Measurements from ENCODE around the gene TYROBP. TPM values are rescaled to one million over a fixed set of nuclear protein-coding genes. Genes with fewer than 3 reads are reported as not detected.

TYROBP gene
- total and polyA plus RNA-seq, 4 donors: 17.0 to 1,276 (median 417) TPM

DNA sequence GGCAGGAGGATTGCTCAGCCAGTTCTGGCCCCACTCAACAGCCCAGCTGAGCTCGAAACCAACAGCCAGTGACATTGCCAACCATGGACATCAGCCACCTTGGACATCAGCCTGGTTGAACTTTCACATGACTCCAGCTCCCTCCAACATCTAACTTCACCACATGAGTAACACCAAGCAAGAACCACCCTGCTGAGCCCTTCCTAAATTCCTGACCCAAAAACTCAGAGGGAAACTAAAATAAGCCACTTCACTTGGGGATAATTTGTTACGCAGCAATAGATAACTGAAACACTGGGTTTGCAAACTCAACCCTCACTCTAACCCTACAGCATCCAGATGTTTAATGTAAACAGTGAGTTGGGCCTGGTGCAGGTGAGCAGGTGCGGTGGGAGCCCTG, 17.4 kb upstream of the TYROBP start:
- Histone ChIP-seq H3K9me3 (ENCODE audit: control insufficient read depth in 4 of 4, insufficient read depth in 3 of 4, low read length in 3 of 4) (peaks cover 0 to 8% (median 0%) of the 10 kb centered on the region in 4 donors), H3K9ac (ENCODE audit: insufficient read depth in 1 of 2, low read length in 2 of 2) (no peak overlapping the region), H3K4me1 (ENCODE audit: control insufficient read depth in 5 of 5, insufficient read depth in 5 of 5, low read length in 5 of 5) (no peaks in the 10 kb centered on the region), H3K27ac (ENCODE audit: low read depth in 1 of 2, low read length in 1 of 2) (no peak overlapping the region), H3K36me3 (ENCODE audit: control insufficient read depth in 4 of 4, insufficient read depth in 4 of 4, low read length in 4 of 4) (no peaks in the 10 kb centered on the region), H3K4me3 (no peak overlapping the region), H3K27me3 (ENCODE audit: control insufficient read depth in 3 of 3, insufficient read depth in 3 of 3, low read length in 2 of 3) (no peaks in the 10 kb centered on the region)
- TF ChIP-seq, protein P1, sequence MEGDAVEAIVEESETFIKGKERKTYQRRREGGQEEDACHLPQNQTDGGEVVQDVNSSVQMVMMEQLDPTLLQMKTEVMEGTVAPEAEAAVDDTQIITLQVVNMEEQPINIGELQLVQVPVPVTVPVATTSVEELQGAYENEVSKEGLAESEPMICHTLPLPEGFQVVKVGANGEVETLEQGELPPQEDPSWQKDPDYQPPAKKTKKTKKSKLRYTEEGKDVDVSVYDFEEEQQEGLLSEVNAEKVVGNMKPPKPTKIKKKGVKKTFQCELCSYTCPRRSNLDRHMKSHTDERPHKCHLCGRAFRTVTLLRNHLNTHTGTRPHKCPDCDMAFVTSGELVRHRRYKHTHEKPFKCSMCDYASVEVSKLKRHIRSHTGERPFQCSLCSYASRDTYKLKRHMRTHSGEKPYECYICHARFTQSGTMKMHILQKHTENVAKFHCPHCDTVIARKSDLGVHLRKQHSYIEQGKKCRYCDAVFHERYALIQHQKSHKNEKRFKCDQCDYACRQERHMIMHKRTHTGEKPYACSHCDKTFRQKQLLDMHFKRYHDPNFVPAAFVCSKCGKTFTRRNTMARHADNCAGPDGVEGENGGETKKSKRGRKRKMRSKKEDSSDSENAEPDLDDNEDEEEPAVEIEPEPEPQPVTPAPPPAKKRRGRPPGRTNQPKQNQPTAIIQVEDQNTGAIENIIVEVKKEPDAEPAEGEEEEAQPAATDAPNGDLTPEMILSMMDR (IDR thresholded peaks at IDR 0.05; ENCODE audit: control extremely low read depth, extremely low read depth): no peak
- WGBS, 2 donors: 92 to 93% methylated on average over 3 of the region's 3 CpGs
- ATAC-seq (ENCODE audit: insufficient read depth, low FRiP score) (no peak), DNase-seq (no peak)

DNA sequence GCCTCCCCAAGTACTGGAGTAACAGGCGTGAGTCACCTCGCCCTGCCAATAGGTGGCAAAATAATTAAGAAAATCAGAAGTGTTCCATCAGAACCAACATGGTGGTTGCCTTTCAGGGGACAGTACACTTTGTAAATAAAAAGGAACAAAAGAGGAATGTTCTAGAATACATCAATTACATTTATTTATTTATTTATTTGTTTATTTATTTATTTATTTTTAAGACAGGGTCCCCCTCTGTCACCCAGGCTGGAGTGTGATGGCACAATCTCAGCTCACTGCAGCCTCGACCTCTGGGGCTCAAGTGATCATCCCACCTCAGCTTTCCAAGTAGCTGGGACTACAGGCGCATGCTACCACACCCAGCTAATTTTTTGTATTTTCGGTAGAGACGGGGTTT, 12.9 kb upstream of the TYROBP start:
- Histone ChIP-seq H3K27ac (ENCODE audit: low read depth in 1 of 2, low read length in 1 of 2) (no peak overlapping the region), H3K9me3 (ENCODE audit: control insufficient read depth in 4 of 4, insufficient read depth in 3 of 4, low read length in 3 of 4) (peaks cover 0 to 7% (median 0%) of the 10 kb centered on the region in 4 donors), H3K4me1 (ENCODE audit: control insufficient read depth in 5 of 5, insufficient read depth in 5 of 5, low read length in 5 of 5) (no peaks in the 10 kb centered on the region), H3K27me3 (ENCODE audit: control insufficient read depth in 3 of 3, insufficient read depth in 3 of 3, low read length in 2 of 3) (no peaks in the 10 kb centered on the region), H3K4me3 (no peak overlapping the region), H3K36me3 (ENCODE audit: control insufficient read depth in 4 of 4, insufficient read depth in 4 of 4, low read length in 4 of 4) (no peaks in the 10 kb centered on the region), H3K9ac (ENCODE audit: insufficient read depth in 1 of 2, low read length in 2 of 2) (no peak overlapping the region)
- TF ChIP-seq, protein P1 (IDR thresholded peaks at IDR 0.05; ENCODE audit: control extremely low read depth, extremely low read depth): no peak
- 85 to 86% methylated on average over 6 of the region's 6 CpGs for WGBS, 2 donors
- ATAC-seq (ENCODE audit: insufficient read depth, low FRiP score) (no peak), DNase-seq (no peak)

DNA sequence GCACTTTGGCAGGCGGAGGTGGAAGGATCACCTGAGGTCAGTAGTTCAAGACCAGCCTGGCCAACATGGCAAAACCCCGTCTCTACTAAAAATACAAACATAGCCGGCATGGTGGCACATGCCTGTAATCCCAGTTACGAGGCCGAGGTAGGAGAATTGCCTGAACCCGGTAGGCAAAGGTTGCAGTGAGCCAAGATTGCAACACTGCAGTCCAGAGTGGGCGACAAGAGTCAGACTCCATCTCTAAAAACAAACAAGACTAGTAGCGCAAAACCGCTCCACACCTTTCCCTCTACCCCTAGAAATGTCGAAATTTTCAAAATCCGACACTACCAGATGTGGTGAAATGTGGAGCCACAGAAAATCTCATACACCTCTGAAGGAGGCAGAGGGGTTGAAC, 11.2 kb upstream of the TYROBP start:
- TF ChIP-seq, protein P1 (IDR thresholded peaks at IDR 0.05; ENCODE audit: control extremely low read depth, extremely low read depth): no peak
- no peaks in the 10 kb centered on the region for H3K4me1 ChIP-seq (ENCODE audit: control insufficient read depth in 5 of 5, insufficient read depth in 5 of 5, low read length in 5 of 5)
- H3K27me3 ChIP-seq (ENCODE audit: control insufficient read depth in 3 of 3, insufficient read depth in 3 of 3, low read length in 2 of 3): no peaks in the 10 kb centered on the region
- DNase-seq (no peak), ATAC-seq (ENCODE audit: insufficient read depth, low FRiP score) (no peak)
- no peak overlapping the region for H3K4me3 ChIP-seq
- H3K9me3 ChIP-seq (ENCODE audit: control insufficient read depth in 4 of 4, insufficient read depth in 3 of 4, low read length in 3 of 4): peaks cover 0 to 1% (median 0%) of the 10 kb centered on the region in 4 donors
- 87 to 89% methylated on average over 11 of the region's 11 CpGs for WGBS, 2 donors
- no peaks in the 10 kb centered on the region for H3K36me3 ChIP-seq (ENCODE audit: control insufficient read depth in 4 of 4, insufficient read depth in 4 of 4, low read length in 4 of 4)
- no peak overlapping the region for H3K9ac ChIP-seq (ENCODE audit: insufficient read depth in 1 of 2, low read length in 2 of 2)
- no peak overlapping the region for H3K27ac ChIP-seq (ENCODE audit: low read depth in 1 of 2, low read length in 1 of 2)

DNA sequence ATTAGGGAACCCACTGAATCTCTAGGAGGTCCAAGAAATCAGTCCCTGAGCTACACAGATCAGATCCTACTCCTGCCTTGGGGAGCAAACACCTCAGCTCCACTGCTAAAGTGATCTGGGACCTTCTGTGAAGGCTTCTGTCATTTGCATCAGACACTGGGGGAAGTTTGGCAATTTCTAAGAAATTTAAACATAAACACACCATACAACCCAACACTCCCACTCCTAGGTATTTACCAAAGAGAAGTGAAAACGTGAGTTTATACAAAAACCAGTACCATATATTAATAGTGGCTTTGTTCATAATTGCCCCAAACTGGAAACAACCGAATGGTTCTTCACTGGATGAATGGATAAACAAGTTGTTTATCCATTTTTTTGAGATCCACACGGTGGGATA, 7.3 kb upstream of the TYROBP start:
- H3K9me3 ChIP-seq (ENCODE audit: control insufficient read depth in 4 of 4, insufficient read depth in 3 of 4, low read length in 3 of 4): peaks cover 0 to 1% (median 0%) of the 10 kb centered on the region in 4 donors
- no peak overlapping the region for H3K4me3 ChIP-seq
- 53 to 58% methylated on average over 3 of the region's 3 CpGs for WGBS, 2 donors
- no peak for ATAC-seq (ENCODE audit: insufficient read depth, low FRiP score)
- no peaks in the 10 kb centered on the region for H3K36me3 ChIP-seq (ENCODE audit: control insufficient read depth in 4 of 4, insufficient read depth in 4 of 4, low read length in 4 of 4)
- no peaks in the 10 kb centered on the region for H3K27me3 ChIP-seq (ENCODE audit: control insufficient read depth in 3 of 3, insufficient read depth in 3 of 3, low read length in 2 of 3)
- no peak overlapping the region for H3K27ac ChIP-seq (ENCODE audit: low read depth in 1 of 2, low read length in 1 of 2)
- H3K9ac ChIP-seq (ENCODE audit: insufficient read depth in 1 of 2, low read length in 2 of 2): no peak overlapping the region
- TF ChIP-seq, protein P1 (IDR thresholded peaks at IDR 0.05; ENCODE audit: control extremely low read depth, extremely low read depth): no peak
- no peak for DNase-seq
- no peaks in the 10 kb centered on the region for H3K4me1 ChIP-seq (ENCODE audit: control insufficient read depth in 5 of 5, insufficient read depth in 5 of 5, low read length in 5 of 5)
